Peyer's patch (tissue), 4 donors: Measurements from ENCODE around the gene CCDC152. TPM values are rescaled to one million over a fixed set of nuclear protein-coding genes. Genes with fewer than 3 reads are reported as not detected.

Experiments
- DNase-seq, 3 donors: peaks; one replicate each; pipeline ENCODE4 v3.0.0-alpha.2; 2017 to 2019
- H3K27ac ChIP-seq, 4 donors: fragments of 200-600 bp; sonication (generic); one replicate each; pipeline ENCODE4 v1.5.1; 2016 to 2019
- H3K27me3 ChIP-seq, 2 donors: fragments of 200-600 bp; sonication (generic); one replicate each; pipeline ENCODE4 v1.5.1; 2019
- H3K36me3 ChIP-seq, 3 donors: fragments of 200-600 bp; sonication (generic); one replicate each; pipeline ENCODE4 v1.5.1; 2016 to 2019
- H3K4me1 ChIP-seq, 4 donors: fragments of 200-600 bp; sonication (generic); one replicate each; pipeline ENCODE4 v1.5.1; 2016 to 2019
- H3K4me3 ChIP-seq, 4 donors: fragments of 200-600 bp; sonication (generic); 1 replicate in 3 of 4; 2 replicates in 1 of 4; pipeline ENCODE4 v1.5.1; 2016 to 2019; ENCODE audit warnings: mild to moderate bottlenecking in 1 of 4
- H3K9me3 ChIP-seq, 4 donors: fragments of 200-600 bp; sonication (generic); one replicate each; pipeline ENCODE4 v1.5.1; 2016 to 2019; ENCODE audit warnings: mild to moderate bottlenecking in 1 of 4
- POLR2A ChIP-seq, 2 donors: fragments of 450-650 bp; IDR thresholded peaks; one replicate each; pipeline ENCODE4 v1.5.1; 2017; ENCODE audit warnings: antibody characterized with exemption in 2 of 2, mild to moderate bottlenecking in 2 of 2, moderate library complexity in 2 of 2
- total RNA-seq, 4 donors: library from RNA; depleted of rRNA; stranded (reverse); fragments of >200 nt; gene quantifications; one replicate each; pipeline ENCODE4 v1.1.0, GENCODE V29; 2016
- TF ChIP-seq, protein P1 (sequence below), 6 experiments: fragments of 450-650 bp in 4 of 6; fragments of 200-600 bp in 2 of 6; sonication (generic) in 1 of 6; IDR thresholded peaks; one replicate each; pipeline ENCODE4 v1.5.1; 2017 to 2019; ENCODE audit warnings: antibody characterized with exemption in 6 of 6, mild to moderate bottlenecking in 3 of 6, moderate library complexity in 1 of 6

CCDC152 gene
- total RNA-seq, 4 donors from 2014 or later = 0.40 TPM; not detected in 3

DNA sequence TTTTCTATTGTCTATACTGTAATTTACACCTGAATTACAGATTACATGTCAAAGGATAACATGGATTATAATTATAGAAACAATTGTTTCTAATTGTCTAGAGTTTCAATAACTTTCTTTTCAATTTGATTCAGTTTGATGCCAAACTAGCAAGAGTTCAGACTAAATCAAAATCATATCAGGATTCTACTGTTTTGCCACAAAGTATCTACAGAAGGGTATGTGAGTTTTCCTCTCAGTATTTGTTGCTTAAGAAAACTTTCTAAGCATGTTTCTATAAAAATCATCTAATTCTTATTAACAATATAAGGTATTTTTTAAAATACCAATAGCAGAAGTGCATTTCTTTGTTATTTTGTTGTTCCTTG is 42.6 kb downstream of the CCDC152 start:
- Histone ChIP-seq H3K27ac (no peak overlapping the region), H3K4me1 (no peaks in the 10 kb centered on the region), H3K4me3 (no peak overlapping the region), H3K27me3 (no peaks in the 10 kb centered on the region), H3K36me3 (peaks cover 0 to 42% (median 5%) of the 10 kb centered on the region in 3 donors), H3K9me3 (no peaks in the 10 kb centered on the region)
- TF ChIP-seq, protein P1, sequence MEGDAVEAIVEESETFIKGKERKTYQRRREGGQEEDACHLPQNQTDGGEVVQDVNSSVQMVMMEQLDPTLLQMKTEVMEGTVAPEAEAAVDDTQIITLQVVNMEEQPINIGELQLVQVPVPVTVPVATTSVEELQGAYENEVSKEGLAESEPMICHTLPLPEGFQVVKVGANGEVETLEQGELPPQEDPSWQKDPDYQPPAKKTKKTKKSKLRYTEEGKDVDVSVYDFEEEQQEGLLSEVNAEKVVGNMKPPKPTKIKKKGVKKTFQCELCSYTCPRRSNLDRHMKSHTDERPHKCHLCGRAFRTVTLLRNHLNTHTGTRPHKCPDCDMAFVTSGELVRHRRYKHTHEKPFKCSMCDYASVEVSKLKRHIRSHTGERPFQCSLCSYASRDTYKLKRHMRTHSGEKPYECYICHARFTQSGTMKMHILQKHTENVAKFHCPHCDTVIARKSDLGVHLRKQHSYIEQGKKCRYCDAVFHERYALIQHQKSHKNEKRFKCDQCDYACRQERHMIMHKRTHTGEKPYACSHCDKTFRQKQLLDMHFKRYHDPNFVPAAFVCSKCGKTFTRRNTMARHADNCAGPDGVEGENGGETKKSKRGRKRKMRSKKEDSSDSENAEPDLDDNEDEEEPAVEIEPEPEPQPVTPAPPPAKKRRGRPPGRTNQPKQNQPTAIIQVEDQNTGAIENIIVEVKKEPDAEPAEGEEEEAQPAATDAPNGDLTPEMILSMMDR (IDR thresholded peaks at IDR 0.05) = no peak
- no peak for TF ChIP-seq POLR2A (IDR thresholded peaks at IDR 0.05)
- DNase-seq = no peak

DNA sequence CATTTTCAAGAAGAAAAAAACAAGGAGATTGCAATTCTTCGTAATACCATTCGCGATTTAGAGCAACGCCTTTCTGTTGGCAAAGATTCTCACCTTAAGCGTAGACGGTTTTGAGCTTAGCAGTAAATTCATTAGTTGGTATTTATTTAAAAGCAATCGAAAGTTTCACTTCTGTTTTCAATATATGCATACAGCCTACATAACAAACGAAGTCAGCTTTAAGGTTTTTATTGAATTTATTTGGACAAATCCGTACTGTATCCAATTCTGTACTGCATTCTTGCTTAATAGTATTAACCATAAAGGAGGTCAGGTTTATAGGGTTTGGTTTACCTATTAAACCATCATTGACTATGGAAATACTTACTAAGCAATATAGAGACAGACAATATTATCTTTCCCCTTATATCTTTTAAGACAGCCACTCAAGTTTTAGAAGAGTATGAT is 43.1 kb downstream of the CCDC152 start:
- peaks cover 0 to 47% (median 5%) of the 10 kb centered on the region in 3 donors for H3K36me3 ChIP-seq

DNA sequence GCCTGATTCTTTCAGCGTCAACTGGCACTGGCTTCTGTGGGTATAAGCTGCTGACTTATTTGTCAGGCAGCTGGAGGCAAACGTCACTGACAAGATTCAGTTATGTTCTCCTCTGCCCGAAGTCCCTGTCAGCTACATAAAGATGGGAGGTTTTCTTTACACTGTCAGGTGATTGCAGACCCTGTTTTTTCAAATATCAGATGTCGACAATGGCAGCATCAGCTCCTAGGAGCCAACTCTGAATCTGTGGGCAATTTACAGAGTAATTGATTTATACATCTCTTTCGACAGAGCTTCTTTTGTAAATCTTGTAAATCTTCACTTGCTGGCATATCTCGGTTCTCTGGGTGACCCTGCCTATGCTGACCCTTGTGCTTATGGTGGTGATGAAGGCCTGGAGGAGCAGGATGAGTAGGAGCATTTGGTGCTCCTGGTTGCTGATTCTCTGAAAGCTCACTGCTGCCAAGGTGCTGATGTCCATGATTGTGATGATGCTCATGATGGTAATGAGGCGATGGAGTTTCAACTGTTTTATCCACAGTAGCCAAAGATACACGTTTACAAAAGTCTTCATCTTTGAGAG is 44.2 kb downstream of the CCDC152 start:
- no peaks in the 10 kb centered on the region for H3K9me3 ChIP-seq
- H3K4me1 ChIP-seq = no peaks in the 10 kb centered on the region
- no peaks in the 10 kb centered on the region for H3K27me3 ChIP-seq
- no peak for TF ChIP-seq POLR2A (IDR thresholded peaks at IDR 0.05)
- TF ChIP-seq, protein P1 (IDR thresholded peaks at IDR 0.05) = no peak
- DNase-seq = no peak
- no peak overlapping the region for H3K4me3 ChIP-seq
- peaks cover 0 to 57% (median 5%) of the 10 kb centered on the region in 3 donors for H3K36me3 ChIP-seq
- no peak overlapping the region for H3K27ac ChIP-seq

More for the DNA sequence above, 43.1 kb downstream of the CCDC152 start:
- Histone ChIP-seq H3K4me3 (no peak overlapping the region), H3K27ac (no peak overlapping the region), H3K27me3 (no peaks in the 10 kb centered on the region), H3K4me1 (no peaks in the 10 kb centered on the region), H3K9me3 (no peaks in the 10 kb centered on the region)
- no peak for DNase-seq
- no peak for TF ChIP-seq POLR2A (IDR thresholded peaks at IDR 0.05)
- TF ChIP-seq, protein P1 (IDR thresholded peaks at IDR 0.05) = no peak

GRCh38 chr5:42801516-42802166 is 45.0 kb downstream of the CCDC152 start:
- H3K9me3 ChIP-seq = no peaks in the 10 kb centered on the region
- TF ChIP-seq, protein P1 (IDR thresholded peaks at IDR 0.05) = no peak
- no peak for TF ChIP-seq POLR2A (IDR thresholded peaks at IDR 0.05)
- H3K4me3 ChIP-seq = no peak overlapping the region
- peaks cover 0 to 65% (median 5%) of the 10 kb centered on the region in 3 donors for H3K36me3 ChIP-seq
- no peak for DNase-seq
- H3K4me1 ChIP-seq = no peaks in the 10 kb centered on the region
- no peak overlapping the region for H3K27ac ChIP-seq
- no peaks in the 10 kb centered on the region for H3K27me3 ChIP-seq

DNA sequence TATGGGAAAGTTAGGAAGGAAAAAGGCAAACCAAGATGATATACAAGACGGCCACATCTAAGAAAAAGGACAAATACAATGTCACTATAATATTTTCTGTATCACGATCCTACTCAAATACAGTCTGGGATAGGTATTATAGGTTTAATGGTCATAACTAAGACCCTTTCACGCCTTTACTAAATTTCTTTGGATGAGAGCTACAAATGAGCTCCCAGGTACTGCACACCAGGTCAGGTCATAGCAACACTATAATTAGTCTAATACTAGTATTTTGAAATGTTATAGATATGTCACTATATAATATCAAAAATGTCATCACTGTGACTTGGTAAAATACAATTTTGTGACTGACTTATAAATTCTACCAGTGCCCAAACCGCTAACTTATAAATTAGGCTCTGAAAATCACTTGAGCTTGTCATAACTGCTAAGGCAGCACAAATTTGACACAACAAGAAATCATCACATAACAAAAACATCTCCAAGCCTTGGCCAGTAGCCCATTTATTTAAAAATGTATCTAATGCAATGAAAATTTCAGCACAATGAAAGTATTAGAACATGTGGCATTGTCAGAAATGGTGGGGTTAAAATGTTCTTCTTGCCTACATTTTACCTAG is 48.2 kb downstream of the CCDC152 start:
- Histone ChIP-seq H3K27me3 (no peaks in the 10 kb centered on the region), H3K36me3 (peaks cover 0 to 80% (median 5%) of the 10 kb centered on the region in 3 donors), H3K27ac (no peak overlapping the region), H3K4me3 (peak overlapping the region in 1 of 4 donors; percentile 8), H3K9me3 (no peaks in the 10 kb centered on the region), H3K4me1 (no peaks in the 10 kb centered on the region)
- TF ChIP-seq, protein P1 (IDR thresholded peaks at IDR 0.05) = no peak
- peak in 1 of 2 donors; percentile 24 for TF ChIP-seq POLR2A (IDR thresholded peaks at IDR 0.05)
- no peak for DNase-seq
